ENCODE measurements around the gene RXFP2. TPM values are rescaled to one million over a fixed set of nuclear protein-coding genes. Genes with fewer than 3 reads are reported as not detected.

The RXFP2 gene
- total and polyA plus RNA-seq, 2 experiments from 2014 or later, result not detected

DNA sequence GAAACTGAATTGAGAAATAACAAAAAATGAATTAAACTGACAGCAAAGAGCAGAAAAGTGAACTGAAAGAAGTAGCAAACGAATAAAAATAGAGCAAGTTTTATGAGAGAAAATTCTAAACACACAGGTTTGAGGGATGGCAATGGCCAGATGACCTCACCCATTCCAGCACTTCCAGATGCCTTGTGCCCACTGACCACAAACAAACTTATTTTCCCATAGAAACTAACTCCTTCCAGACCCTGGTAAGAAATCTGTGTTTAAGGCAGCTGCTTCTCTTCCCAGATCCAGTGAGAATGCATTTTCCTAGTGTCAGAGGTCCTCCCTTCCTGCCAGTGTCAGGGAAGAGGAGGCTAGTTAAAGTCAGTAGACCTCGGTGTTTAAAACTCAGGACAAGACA, 51.7 kb downstream of the RXFP2 start:
- no peaks in the 10 kb centered on the region for H4K20me1 ChIP-seq (ENCODE audit: insufficient read depth, poor library complexity, severe bottlenecking)
- 79% methylated on average over 2 of the region's 2 CpGs for WGBS (ENCODE audit: low lambda C conversion rate, missing lambda C conversion rate)
- H3K4me2 ChIP-seq, result no peak overlapping the region
- no peaks in the 10 kb centered on the region for H3K27me3 ChIP-seq
- TF ChIP-seq, protein P1, sequence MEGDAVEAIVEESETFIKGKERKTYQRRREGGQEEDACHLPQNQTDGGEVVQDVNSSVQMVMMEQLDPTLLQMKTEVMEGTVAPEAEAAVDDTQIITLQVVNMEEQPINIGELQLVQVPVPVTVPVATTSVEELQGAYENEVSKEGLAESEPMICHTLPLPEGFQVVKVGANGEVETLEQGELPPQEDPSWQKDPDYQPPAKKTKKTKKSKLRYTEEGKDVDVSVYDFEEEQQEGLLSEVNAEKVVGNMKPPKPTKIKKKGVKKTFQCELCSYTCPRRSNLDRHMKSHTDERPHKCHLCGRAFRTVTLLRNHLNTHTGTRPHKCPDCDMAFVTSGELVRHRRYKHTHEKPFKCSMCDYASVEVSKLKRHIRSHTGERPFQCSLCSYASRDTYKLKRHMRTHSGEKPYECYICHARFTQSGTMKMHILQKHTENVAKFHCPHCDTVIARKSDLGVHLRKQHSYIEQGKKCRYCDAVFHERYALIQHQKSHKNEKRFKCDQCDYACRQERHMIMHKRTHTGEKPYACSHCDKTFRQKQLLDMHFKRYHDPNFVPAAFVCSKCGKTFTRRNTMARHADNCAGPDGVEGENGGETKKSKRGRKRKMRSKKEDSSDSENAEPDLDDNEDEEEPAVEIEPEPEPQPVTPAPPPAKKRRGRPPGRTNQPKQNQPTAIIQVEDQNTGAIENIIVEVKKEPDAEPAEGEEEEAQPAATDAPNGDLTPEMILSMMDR (IDR thresholded peaks at IDR 0.05; ENCODE audit: poor library complexity), result no peak
- TF ChIP-seq EZH2 (IDR thresholded peaks at IDR 0.05; ENCODE audit: borderline replicate concordance) (no peak), EZH2phosphoT487 (IDR thresholded peaks at IDR 0.05; ENCODE audit: low read depth, severe bottlenecking, unreplicated experiment) (no peak)
- H3K27ac ChIP-seq, result no peak overlapping the region
- no peaks in the 10 kb centered on the region for H3K36me3 ChIP-seq (replicated peaks; ENCODE audit: insufficient read depth, low read depth)
- no peaks in the 10 kb centered on the region for H3K9me3 ChIP-seq (ENCODE audit: low read depth)
- H3K4me1 ChIP-seq (ENCODE audit: insufficient read depth), result no peaks in the 10 kb centered on the region
- H3K4me3 ChIP-seq, result no peak overlapping the region
- no peak overlapping the region for H2AFZ ChIP-seq
- DNase-seq (ENCODE audit: low spot score), result no peak
- H3K79me2 ChIP-seq, result no peaks in the 10 kb centered on the region
- no peaks in the 10 kb centered on the region for H3K9me2 ChIP-seq (replicated peaks; ENCODE audit: insufficient read depth)

GRCh38 chr13:31793246-31793645, 53.9 kb downstream of the RXFP2 start:
- no peak for DNase-seq (ENCODE audit: low spot score)
- H3K79me2 ChIP-seq, result no peaks in the 10 kb centered on the region

GRCh38 chr13:31794452-31794851, 55.1 kb downstream of the RXFP2 start:
- no peak overlapping the region for H3K4me3 ChIP-seq
- WGBS (ENCODE audit: low lambda C conversion rate, missing lambda C conversion rate), result 91% methylated on average over 3 of the region's 3 CpGs
- H3K9me3 ChIP-seq (ENCODE audit: low read depth), result no peaks in the 10 kb centered on the region
- TF ChIP-seq, protein P1 (IDR thresholded peaks at IDR 0.05; ENCODE audit: poor library complexity), result no peak
- TF ChIP-seq EZH2phosphoT487 (IDR thresholded peaks at IDR 0.05; ENCODE audit: low read depth, severe bottlenecking, unreplicated experiment), result no peak
- TF ChIP-seq EZH2 (IDR thresholded peaks at IDR 0.05; ENCODE audit: borderline replicate concordance), result no peak
- no peaks in the 10 kb centered on the region for H3K36me3 ChIP-seq (replicated peaks; ENCODE audit: insufficient read depth, low read depth)
- H2AFZ ChIP-seq, result no peak overlapping the region
- H3K27me3 ChIP-seq, result no peaks in the 10 kb centered on the region
- H3K9me2 ChIP-seq (replicated peaks; ENCODE audit: insufficient read depth), result no peaks in the 10 kb centered on the region
- H3K4me1 ChIP-seq (ENCODE audit: insufficient read depth), result no peaks in the 10 kb centered on the region
- H4K20me1 ChIP-seq (ENCODE audit: insufficient read depth, poor library complexity, severe bottlenecking), result no peaks in the 10 kb centered on the region
- H3K27ac ChIP-seq, result peak overlapping the region; percentile 55
- DNase-seq (ENCODE audit: low spot score), result peak; percentile 8
- no peaks in the 10 kb centered on the region for H3K79me2 ChIP-seq
- H3K4me2 ChIP-seq, result no peak overlapping the region

More at GRCh38 chr13:31793246-31793645, 53.9 kb downstream of the RXFP2 start:
- Histone ChIP-seq H3K27me3 (no peaks in the 10 kb centered on the region), H4K20me1 (ENCODE audit: insufficient read depth, poor library complexity, severe bottlenecking) (no peaks in the 10 kb centered on the region), H2AFZ (no peak overlapping the region), H3K4me1 (ENCODE audit: insufficient read depth) (no peaks in the 10 kb centered on the region), H3K4me2 (peak overlapping the region; percentile 7), H3K36me3 (replicated peaks; ENCODE audit: insufficient read depth, low read depth) (no peaks in the 10 kb centered on the region), H3K9me2 (replicated peaks; ENCODE audit: insufficient read depth) (no peaks in the 10 kb centered on the region), H3K27ac (peak overlapping the region; percentile 55), H3K4me3 (no peak overlapping the region), H3K9me3 (ENCODE audit: low read depth) (no peaks in the 10 kb centered on the region)
- no peak for TF ChIP-seq EZH2phosphoT487 (IDR thresholded peaks at IDR 0.05; ENCODE audit: low read depth, severe bottlenecking, unreplicated experiment)

DNA sequence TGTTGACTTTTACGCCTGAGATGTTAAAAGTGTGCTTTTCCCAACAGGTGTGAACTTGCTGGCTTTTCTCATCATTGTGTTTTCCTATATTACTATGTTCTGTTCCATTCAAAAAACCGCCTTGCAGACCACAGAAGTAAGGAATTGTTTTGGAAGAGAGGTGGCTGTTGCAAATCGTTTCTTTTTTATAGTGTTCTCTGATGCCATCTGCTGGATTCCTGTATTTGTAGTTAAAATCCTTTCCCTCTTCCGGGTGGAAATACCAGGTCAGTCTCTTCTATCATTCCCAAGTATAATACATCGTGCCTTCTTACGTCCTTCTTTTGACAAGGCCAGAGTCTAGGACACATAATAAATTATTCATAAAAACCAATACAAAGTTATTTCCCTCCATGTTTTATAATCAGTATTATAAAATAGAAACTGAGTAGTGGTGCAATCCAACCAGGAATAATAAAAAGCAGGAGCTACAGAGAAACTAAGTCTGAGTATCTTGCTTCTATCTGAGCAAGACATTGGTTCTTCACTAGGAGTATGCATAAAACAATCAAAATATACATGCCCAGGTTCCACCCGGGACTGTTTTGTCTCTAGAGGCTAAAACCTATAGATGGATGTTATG, 57.9 kb downstream of the RXFP2 start:
- 44% methylated on average over 7 of the region's 7 CpGs for WGBS (ENCODE audit: low lambda C conversion rate, missing lambda C conversion rate)
- H3K4me1 ChIP-seq (ENCODE audit: insufficient read depth), result no peaks in the 10 kb centered on the region
- peak; percentile 57 for DNase-seq (ENCODE audit: low spot score)
- TF ChIP-seq EZH2phosphoT487 (IDR thresholded peaks at IDR 0.05; ENCODE audit: low read depth, severe bottlenecking, unreplicated experiment) (no peak), EZH2 (IDR thresholded peaks at IDR 0.05; ENCODE audit: borderline replicate concordance) (no peak)
- TF ChIP-seq, protein P1 (IDR thresholded peaks at IDR 0.05; ENCODE audit: poor library complexity), result peak; percentile 60
- H4K20me1 ChIP-seq (ENCODE audit: insufficient read depth, poor library complexity, severe bottlenecking), result no peaks in the 10 kb centered on the region
- no peaks in the 10 kb centered on the region for H3K79me2 ChIP-seq
- H2AFZ ChIP-seq, result no peak overlapping the region
- H3K9me3 ChIP-seq (ENCODE audit: low read depth), result no peaks in the 10 kb centered on the region
- no peak overlapping the region for H3K4me3 ChIP-seq
- no peaks in the 10 kb centered on the region for H3K36me3 ChIP-seq (replicated peaks; ENCODE audit: insufficient read depth, low read depth)
- H3K4me2 ChIP-seq, result no peak overlapping the region
- H3K9me2 ChIP-seq (replicated peaks; ENCODE audit: insufficient read depth), result no peaks in the 10 kb centered on the region
- H3K27ac ChIP-seq, result no peak overlapping the region
- no peaks in the 10 kb centered on the region for H3K27me3 ChIP-seq

All from hepatocyte (in vitro differentiated cells).